HG02840 (cell line): ENCODE results near the gene PPP1R1B.

Experiments
- ATAC-seq: cut with Tn5 transposase; IDR thresholded peaks from one replicate; pipeline ENCODE4 v1.9.1; 2021; ENCODE audit warnings: mild to moderate bottlenecking, moderate library complexity, moderate number of reproducible peaks; ENCODE audit not compliant: unreplicated experiment, low FRiP score

Gene PPP1R1B

DNA sequence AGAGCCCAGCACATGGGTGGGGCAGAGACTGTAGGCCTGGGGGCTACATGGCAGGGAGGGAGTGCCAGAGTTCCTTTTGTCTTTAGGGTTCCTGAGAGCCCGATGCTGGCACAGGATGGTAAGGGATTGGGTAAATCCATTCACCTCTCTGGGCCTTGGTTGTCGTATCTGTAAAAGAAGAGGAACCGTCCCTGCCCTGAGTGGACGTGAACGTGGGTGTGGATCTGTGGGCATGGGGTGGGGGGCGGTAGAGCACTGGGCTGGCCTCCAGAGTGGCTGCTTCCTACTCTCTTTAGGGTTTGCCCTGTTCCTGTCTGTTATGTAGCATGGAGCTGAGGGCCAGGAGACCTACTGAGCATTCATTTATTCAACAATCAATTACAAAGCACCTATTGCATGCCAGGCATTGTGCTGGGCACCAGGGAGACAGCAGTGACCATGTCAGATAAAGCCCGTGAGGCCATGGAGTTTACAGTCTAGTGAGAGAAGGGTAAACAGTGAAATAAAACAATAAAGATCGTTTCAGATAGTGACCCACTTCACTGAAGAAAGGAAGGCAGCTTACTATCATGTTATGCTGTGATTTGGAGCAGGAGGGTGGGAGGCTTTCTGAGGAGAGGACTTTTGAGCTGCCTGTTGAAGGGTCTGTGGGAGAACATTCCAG lies 25.3 kb downstream of the PPP1R1B start:
- ATAC-seq: no peak

DNA sequence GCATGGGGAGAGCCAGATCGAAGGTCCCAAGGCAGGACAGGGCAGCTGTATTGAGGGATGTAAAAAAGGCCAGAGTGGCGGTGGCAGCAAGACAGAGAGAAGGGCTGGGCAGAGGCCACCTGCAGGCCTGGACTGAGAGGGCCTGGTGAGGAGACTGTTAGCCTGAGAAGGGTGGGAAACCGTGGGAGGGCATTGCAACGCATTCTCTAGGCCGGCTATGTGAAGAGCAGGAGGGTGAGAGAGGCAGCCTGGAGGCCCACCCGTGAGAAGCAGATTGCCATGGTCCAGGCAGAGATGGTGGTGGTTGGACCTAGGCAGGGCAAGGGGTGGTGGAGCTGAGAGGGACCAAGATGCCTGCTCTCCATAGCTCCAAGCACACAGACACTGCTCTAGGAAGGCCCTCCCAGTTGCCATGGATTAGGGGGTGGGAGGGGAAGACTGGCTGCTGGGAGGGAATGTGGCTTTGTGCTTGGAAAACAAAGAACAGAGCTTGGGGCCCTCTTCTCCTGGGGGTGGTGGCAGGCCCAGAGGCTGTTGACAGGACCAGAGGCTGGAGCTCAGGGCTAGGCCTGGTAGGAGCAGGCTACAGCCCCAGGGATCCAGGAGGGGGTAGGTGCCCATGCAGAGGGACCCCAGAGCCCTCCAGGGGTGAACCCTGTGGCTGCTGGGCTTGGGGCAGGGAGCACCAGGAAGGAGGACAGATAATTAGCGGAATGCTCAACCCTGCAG lies 26.0 kb downstream of the PPP1R1B start:
- ATAC-seq: no peak

DNA sequence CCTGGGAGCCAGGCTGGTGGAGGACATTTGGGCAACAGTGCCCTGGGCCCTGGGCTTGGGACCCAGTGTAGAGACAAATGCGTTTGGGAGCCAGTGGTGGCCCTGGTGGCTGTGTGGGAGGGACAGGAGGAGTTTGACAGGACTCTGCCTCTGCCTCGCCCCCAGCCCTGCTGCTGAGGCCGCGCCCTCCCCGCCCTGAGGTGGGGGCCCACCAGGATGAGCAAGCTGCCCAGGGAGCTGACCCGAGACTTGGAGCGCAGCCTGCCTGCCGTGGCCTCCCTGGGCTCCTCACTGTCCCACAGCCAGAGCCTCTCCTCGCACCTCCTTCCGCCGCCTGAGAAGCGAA lies 26.5 kb downstream of the PPP1R1B start:
- no peak for ATAC-seq

DNA sequence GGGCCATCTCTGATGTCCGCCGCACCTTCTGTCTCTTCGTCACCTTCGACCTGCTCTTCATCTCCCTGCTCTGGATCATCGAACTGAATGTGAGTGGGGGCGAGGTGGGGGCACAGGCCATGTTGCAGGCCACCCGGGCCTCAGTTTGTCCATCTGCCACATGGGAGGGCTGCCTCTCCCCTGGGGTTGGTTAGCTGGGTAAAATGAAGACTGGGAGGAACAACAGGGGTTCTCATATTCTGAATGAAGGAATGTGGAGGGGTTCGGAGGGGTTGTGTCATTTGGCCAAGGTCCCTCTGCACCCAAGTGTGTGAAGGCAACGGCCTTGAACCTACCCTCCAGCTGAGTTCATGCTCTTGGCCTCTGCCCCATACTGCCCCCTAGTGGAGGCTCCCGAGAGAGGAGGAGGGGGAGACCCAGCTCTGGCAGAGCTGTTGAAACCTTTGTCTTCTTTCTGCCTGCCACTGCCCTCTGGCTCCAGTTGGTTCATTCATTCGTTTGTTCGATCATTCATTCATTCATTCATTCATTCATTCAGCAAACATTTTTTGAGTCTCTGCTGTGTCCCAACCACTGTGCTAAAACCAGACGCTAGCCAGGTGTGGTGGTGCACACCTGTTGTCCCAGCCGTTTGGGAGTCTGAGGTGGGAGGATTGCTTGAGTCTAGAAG lies 27.0 kb downstream of the PPP1R1B start:
- no peak for ATAC-seq

DNA sequence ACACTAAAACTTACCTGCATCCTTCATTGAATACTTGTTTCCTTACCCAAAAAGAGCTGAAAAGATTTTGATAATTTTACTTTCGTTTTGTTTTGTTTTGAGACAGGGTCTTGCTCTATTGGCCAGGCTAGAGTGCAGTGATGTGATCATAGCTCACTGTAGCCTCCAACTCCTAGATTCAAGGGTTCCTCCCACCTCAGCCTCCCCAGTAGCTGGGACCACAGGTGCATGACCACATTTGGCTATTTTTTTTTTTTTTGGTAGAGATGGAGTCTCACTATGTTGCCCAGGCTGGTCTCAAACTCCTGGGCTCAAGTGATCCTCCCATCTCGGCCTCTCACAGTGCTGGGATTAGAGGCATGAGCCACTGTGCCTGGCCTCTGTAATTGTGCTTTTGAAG lies 28.4 kb downstream of the PPP1R1B start:
- ATAC-seq: no peak

DNA sequence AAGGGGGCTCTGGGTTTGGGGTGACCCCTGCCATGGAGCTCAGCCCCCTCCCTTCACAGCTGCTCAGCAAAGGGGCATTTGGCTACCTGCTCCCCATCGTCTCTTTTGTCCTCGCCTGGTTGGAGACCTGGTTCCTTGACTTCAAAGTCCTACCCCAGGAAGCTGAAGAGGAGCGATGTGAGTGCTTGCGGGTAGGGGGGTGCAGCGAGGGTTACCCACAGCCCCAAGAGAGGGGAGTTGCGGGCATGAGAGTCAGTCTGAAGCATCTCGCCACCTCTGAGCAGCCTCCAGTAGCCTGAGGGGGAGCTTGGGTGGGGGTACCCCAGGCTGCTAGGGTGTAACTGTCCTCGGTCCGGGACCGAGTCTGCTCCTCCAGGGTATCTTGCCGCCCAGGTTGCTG lies 31.6 kb downstream of the PPP1R1B start:
- ATAC-seq: no peak

DNA sequence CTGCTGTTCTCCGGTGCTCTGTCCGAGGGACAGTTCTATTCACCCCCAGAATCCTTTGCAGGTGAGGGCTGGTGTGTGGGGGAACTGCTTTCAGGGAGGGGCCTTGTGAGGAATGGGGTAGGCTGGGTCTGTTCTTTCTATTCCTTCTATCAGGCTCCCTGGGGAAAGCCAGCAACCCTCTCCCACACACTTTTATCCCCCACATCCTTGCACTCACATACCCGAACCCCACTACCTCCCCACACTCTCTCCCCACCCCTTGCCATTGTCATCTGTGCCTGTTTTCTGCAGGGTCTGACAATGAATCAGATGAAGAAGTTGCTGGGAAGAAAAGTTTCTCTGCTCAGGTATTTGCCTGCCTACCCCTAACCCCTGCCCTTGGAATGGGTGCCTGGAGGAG lies 32.0 kb downstream of the PPP1R1B start:
- ATAC-seq: no peak

DNA sequence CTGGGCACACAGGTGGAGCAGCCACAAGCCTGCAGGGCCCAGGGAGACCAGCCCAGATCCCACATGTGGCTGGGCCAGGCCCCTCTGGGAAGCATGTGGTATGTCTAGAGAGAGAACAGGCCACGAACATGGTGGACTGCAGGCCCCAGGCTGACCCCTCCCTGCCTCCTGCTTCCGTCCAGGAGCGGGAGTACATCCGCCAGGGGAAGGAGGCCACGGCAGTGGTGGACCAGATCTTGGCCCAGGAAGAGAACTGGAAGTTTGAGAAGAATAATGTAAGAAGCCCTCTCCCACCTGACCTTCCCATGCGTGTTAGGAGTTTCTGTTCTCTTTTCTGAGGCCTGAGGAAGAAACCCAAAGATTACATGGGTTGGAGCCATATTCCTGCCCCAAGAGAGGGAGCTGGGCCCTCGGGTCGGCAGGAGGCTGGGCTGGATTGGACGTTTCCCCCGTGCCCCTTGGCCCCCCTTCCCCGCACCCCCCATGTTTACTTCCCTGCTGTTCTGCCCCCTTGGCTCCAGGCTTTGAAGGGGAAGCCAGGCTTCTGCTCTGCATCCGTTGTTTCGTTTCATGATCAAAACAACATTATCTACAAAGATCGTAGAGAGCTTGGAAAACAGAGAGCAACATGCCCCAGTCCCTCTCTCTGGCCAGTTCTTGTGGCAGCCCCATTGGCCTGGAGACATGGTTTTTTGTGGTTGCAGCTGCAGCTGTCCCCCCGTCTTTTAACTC lies 32.7 kb downstream of the PPP1R1B start:
- no peak for ATAC-seq

DNA sequence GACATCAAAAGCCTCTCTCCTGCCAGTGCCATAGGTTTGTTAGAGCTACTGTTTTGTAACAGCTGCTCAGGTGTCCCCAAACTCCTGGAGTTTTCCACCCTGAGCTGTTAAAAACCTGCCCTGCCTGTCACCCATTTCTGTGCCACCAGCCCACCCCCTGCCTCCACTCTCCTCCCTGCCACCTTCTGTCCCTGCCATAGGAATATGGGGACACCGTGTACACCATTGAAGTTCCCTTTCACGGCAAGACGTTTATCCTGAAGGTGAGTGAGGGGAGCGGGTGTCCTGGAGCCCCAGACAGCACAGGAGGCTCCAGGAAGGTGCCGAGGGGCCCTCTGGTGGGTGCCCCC lies 33.2 kb downstream of the PPP1R1B start:
- no peak for ATAC-seq

DNA sequence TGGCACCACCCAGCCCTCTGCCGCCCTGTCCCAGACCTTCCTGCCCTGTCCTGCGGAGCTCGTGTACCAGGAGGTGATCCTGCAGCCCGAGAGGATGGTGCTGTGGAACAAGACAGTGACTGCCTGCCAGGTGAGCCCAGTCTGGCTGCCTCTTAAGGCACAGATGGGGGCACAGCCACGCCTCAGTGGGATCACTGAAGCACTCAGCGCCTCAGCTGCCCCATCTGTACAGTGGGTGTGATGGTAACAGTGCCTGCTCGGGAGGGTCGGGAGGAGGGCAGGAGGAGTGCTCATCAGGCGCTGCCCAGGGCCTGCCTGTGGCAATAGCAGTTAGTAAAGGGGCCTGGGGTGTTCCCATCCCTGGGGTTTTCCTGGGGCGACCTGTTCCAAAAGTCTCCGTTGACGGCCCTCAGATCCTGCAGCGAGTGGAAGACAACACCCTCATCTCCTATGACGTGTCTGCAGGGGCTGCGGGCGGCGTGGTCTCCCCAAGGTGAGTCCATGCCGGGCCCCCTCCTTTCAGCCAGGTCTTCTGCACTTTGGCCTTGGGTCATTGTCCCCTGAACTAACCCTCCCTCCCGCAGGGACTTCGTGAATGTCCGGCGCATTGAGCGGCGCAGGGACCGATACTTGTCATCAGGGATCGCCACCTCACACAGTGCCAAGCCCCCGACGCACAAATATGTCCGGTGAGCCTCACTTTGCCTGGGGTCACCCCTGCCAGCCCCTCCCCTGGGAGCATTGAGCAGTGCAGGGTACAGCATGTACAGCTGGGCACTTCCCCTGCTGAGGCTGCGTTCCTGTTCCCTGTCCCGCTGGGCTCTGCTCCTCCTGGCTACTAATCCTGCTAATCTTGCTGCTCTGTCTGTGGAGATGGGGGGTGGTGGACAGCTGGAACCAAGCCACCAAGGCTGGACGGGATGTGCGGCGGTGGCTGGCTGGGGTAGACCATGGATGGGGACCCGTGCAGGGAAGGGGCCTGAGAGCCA lies 33.9 kb downstream of the PPP1R1B start:
- no peak for ATAC-seq

DNA sequence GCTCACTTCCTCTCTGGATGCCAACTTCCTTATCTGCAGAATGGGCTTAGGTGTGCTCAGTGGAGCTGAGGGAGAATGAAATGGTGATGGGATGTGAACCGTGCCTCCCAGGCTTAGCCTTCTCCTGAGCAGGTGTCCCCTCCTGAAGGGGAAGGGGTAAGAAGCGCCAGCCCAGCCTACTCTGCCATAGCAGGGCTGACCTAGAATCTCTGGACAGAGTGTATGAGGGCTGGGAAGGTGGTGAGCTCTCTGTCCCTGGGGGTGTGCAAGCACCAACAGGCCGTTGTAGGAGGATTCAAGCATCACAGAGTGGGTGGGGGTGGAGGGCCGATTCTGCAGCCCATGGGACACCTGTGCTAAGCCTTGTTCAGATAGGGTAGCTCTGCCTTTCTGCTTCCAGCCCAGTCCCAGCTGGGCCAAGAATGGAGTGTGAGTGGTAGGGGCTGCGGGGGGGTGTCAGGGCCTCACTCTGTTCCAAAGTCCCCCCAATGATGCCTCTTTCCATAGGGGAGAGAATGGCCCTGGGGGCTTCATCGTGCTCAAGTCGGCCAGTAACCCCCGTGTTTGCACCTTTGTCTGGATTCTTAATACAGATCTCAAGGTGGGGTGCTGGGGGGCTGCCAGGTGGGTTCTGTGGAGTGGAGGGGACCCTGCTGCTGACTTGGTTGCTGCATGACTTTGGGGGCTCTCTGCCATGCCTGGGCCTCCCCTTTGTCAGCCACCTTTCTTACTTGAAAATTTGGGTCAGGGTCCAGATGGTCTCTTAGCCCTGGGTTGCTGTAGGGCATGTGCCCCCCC lies 35.2 kb downstream of the PPP1R1B start:
- no peak for ATAC-seq

DNA sequence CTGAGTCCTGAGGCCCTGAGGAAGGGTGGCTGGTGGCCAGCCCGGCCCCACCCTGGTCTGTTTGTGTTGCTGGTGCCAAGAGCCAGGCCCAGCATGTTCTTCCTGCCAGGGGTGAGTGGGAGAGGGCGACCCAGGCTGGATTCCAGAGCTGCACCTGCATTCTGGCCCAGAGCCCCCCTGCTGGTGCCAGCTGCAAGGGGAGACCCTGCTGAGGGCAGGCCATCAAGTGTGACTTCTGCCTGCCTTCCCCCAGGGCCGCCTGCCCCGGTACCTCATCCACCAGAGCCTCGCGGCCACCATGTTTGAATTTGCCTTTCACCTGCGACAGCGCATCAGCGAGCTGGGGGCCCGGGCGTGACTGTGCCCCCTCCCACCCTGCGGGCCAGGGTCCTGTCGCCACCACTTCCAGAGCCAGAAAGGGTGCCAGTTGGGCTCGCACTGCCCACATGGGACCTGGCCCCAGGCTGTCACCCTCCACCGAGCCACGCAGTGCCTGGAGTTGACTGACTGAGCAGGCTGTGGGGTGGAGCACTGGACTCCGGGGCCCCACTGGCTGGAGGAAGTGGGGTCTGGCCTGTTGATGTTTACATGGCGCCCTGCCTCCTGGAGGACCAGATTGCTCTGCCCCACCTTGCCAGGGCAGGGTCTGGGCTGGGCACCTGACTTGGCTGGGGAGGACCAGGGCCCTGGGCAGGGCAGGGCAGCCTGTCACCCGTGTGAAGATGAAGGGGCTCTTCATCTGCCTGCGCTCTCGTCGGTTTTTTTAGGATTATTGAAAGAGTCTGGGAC lies 36.0 kb downstream of the PPP1R1B start:
- no peak for ATAC-seq

DNA sequence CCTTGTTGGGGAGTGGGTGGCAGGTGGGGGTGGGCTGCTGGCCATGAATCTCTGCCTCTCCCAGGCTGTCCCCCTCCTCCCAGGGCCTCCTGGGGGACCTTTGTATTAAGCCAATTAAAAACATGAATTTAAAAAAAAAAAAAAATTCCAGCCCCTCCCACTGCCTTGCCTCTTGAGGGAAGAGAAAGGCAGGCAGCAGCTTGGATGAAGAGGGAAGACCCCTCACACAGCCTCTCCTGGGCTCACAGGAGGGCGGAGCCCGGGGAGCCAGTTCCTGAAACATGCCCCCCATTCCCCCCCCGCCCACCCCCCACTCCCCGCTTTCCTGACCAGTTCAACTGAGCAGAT lies 36.6 kb downstream of the PPP1R1B start:
- ATAC-seq: no peak

DNA sequence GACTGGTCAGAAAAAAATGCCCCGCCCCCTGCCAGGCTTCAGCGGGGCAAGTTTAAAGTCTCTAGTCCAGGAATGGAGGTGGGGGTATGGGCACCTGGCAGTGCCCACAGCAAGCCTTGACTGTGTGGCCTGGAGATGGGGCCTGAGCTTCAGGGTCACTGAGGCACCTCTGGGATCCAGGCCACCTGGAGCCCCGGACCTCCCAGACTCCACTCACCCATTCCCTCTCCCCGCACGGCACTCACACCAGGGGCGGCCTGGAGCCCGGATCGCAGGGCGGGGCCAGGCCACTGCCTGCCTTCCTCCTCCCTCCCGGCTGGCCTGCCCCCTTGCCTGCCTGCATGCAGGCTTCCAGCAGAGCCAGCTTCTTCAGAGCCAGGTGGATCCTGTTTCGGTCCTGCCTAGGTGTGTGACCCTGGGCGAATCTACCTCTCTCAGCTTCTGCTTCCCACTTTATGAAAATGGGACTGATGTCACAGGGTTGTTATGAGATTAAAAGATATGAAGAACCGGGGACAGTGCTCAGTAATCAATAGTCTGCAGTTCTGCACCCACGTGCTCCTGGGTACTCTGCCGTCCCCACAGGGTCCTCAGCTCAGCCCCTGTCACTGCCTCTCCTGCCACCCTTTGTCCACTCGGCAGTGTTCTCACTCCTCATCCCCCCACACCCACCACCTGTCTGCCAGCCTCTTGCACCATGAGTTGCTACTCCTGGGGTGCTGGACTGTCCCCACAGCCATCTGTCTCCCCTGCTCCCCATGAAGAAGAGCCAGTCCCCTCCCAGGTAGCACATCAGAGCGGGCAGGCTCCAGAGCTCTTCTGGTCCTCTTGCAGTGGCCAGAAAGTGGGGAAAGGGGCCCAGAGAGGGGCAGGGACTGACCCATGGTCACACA lies 37.2 kb downstream of the PPP1R1B start:
- no peak for ATAC-seq

DNA sequence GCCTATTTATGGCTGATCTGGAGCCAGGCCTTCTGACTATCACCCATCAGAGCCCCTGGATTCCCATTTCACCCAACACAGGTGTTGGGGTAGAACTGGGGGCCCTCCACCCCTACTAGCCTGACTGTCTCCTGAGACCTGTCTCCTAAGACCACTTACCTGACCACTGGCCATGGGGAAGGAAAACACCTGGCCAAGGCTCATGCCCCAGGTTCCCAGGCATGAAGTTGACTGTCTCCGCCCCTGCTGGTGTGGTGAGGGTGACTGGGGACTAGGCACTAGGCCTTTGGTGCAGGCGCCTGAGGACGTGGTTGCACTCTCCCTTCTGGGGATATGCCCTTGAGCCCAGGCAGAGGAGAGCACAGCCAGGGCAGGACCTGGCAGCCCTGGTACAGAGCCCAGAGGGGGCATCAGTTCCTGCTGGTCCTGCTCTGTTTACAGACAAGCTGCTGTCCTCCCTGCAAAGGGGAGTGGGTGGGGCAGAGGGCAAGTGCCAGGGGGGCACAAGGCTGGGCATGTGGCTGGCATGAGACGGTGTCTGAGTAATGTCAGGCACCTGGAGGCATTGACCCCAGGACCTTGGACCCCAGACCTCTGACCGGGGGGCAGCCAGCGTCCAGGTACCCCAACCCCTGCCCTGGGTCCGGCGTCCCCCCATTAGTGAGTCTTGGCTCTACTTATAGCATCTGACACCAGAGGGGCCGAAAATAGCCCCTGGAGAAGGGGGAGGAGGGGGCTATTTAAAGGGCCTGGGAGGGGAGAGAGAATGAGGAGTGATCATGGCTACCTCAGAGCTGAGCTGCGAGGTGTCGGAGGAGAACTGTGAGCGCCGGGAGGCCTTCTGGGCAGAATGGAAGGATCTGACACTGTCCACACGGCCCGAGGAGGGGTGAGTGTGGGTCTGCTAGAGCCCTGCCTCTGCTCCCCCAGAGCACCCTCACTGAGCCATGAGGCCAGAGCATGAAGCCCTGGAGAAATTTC lies 38.1 kb downstream of the PPP1R1B start, which contains the start of gene TCAP:
Gene TCAP (plus strand): TSS at position 769 of the 981 bp plus-strand sequence. CDS start 11 bp downstream, at position 780.
- no peak for ATAC-seq

DNA sequence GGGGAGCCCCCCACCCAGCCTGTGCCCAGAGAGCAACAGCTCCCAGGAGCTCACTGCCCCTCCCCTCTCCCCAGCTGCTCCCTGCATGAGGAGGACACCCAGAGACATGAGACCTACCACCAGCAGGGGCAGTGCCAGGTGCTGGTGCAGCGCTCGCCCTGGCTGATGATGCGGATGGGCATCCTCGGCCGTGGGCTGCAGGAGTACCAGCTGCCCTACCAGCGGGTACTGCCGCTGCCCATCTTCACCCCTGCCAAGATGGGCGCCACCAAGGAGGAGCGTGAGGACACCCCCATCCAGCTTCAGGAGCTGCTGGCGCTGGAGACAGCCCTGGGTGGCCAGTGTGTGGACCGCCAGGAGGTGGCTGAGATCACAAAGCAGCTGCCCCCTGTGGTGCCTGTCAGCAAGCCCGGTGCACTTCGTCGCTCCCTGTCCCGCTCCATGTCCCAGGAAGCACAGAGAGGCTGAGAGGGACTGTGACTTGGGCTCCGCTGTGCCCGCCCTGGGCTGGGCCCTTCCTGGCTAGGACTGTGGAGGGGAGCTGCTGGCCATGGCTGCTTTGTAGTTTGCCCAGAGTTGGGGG lies 39.0 kb downstream of the PPP1R1B start:
- ATAC-seq: no peak
